Large intestine (tissue), 12 donors: ENCODE results near the gene RFTN1. TPM values are rescaled to one million over a fixed set of nuclear protein-coding genes. Genes with fewer than 3 reads are reported as not detected.

Source experiments
- DNase-seq, 2 donors: peaks; one replicate each; pipeline versions ENCODE4 v3.0.0 to v3.0.0-alpha.2; 2013
- H3K27ac ChIP-seq: one replicate; pipeline ENCODE4 v1.5.1; 2013; ENCODE audit warnings: low read length
- H3K27me3 ChIP-seq: 2 replicates; pipeline ENCODE4 v1.6.1; 2013; ENCODE audit warnings: low read length; ENCODE audit not compliant: control insufficient read depth, insufficient read depth
- H3K36me3 ChIP-seq: 2 replicates; pipeline ENCODE4 v1.6.1; 2013; ENCODE audit warnings: low read length; ENCODE audit not compliant: control insufficient read depth, insufficient read depth
- H3K4me1 ChIP-seq: one replicate; pipeline ENCODE4 v1.6.1; 2013; ENCODE audit warnings: low read length; ENCODE audit not compliant: control insufficient read depth, insufficient read depth
- H3K4me3 ChIP-seq: one replicate; pipeline ENCODE4 v1.5.1; 2013; ENCODE audit warnings: low read length
- H3K9me3 ChIP-seq: one replicate; pipeline ENCODE4 v1.6.1; 2013; ENCODE audit warnings: mild to moderate bottlenecking, low read depth, low read length, moderate library complexity; ENCODE audit not compliant: control insufficient read depth
- WGBS: methylation state at CpG from one replicate; pipeline ENCODE4 v1.1.5; 2013; ENCODE audit warnings: low lambda C conversion rate; ENCODE audit not compliant: insufficient coverage; 5-methylcytosine and 5-hydroxymethylcytosine counted together
- long read RNA-seq, 11 donors: transcript quantifications; one replicate each; lab custom pipeline, GENCODE V29; 2026
- polyA plus RNA-seq: library from polyadenylated mRNA; unstranded; fragments of 120-200 nt; gene quantifications from one replicate; pipeline ENCODE4 v1.2.1, GENCODE V29; 2013

RFTN1 gene
- polyA plus RNA-seq = 15.0 TPM
- long read RNA-seq, donor 1, partial matches to known transcripts = 0 of 2 reads
- long read RNA-seq, donor 1, other reads (novel, unspliced or antisense) = 0 of 2 reads
- long read RNA-seq, donor 2, partial matches to known transcripts = 0 of 3 reads
- long read RNA-seq, donor 2, other reads (novel, unspliced or antisense) = 0 of 3 reads
- long read RNA-seq, donor 3 = 0 reads
- long read RNA-seq, donor 4 = 0 reads
- long read RNA-seq, donor 5, transcript RFTN1-201 (10 exons, 2,982 nt) = major isoform, 5 of 5 reads
- long read RNA-seq, donor 5, partial matches to known transcripts = 0 of 5 reads
- long read RNA-seq, donor 5, other reads (novel, unspliced or antisense) = 0 of 5 reads
- long read RNA-seq, donor 6, partial matches to known transcripts = 0 of 3 reads
- long read RNA-seq, donor 6, other reads (novel, unspliced or antisense) = 0 of 3 reads
- long read RNA-seq, donor 7, partial matches to known transcripts = 0 of 3 reads
- long read RNA-seq, donor 7, other reads (novel, unspliced or antisense) = 0 of 3 reads
- long read RNA-seq, donor 8, partial matches to known transcripts = 0 of 1 reads
- long read RNA-seq, donor 8, other reads (novel, unspliced or antisense) = 0 of 1 reads
- long read RNA-seq, donor 9, partial matches to known transcripts = 0 of 3 reads
- long read RNA-seq, donor 9, other reads (novel, unspliced or antisense) = 0 of 3 reads
- long read RNA-seq, donor 10, partial matches to known transcripts = 6 of 10 reads
- long read RNA-seq, donor 10, other reads (novel, unspliced or antisense) = 0 of 10 reads
- long read RNA-seq, donor 11, partial matches to known transcripts = 0 of 1 reads
- long read RNA-seq, donor 11, other reads (novel, unspliced or antisense) = 0 of 1 reads

DNA sequence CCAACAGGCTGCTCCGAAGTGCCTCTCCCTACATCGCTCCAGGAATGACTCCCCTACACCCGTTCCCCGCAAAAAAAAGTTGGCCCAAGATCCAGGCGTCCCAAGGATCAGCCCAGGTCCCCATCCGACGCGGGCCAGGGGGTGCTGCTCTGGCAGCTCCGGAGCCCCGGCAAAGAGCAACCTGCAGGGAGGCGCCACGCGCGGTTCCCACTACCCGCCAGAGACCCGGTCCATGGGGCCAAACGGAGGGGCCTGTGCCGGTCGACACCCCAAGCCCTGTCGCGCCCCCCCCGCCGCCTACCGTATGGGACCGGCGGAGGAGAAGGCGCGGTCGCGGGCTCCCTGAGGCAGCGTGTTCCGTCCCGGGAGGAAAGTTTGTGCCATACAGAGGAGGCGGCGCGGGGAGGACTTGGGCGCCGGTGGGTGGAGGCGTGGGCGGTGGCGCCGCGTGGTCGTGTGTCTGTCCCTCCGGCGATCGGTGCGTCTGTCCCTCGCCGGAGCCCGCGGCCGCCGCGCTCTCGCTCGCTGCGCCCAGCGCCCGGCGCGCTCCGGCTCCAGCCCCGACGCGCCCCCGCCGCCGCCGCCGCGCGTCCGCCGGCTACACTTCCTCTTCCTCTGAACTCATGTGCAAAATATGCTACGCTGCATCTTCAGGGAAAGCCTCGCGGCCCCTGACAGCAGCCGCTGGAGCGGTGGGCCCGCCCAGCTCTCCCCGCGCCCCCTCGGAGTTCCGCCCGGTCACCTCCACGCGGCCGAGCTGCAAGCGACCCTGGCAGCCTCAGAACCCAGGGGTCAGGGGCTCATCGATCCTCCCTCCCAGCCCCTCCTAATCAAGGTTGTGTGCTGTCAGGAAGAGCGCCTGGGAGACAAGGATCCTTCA is at the start of gene RFTN1:
Gene RFTN1, minus strand, starts transcription at position 559 of the 880 bp plus-strand sequence. CDS start 19,830 bp downstream, outside the sequence.
- DNase-seq = peak in 1 of 2 donors; percentile 48
- no CpG with 5 or more reads among the region's 92 CpGs for WGBS
- Histone ChIP-seq H3K27ac (peak within 1 kb of the TSS; percentile 64), H3K27me3 (peaks cover 38% of the 10 kb centered on the region), H3K9me3 (no peaks in the 10 kb centered on the region), H3K36me3 (no peaks in the 10 kb centered on the region), H3K4me1 (peaks cover 2% of the 10 kb centered on the region), H3K4me3 (peak within 1 kb of the TSS; percentile 65)

DNA sequence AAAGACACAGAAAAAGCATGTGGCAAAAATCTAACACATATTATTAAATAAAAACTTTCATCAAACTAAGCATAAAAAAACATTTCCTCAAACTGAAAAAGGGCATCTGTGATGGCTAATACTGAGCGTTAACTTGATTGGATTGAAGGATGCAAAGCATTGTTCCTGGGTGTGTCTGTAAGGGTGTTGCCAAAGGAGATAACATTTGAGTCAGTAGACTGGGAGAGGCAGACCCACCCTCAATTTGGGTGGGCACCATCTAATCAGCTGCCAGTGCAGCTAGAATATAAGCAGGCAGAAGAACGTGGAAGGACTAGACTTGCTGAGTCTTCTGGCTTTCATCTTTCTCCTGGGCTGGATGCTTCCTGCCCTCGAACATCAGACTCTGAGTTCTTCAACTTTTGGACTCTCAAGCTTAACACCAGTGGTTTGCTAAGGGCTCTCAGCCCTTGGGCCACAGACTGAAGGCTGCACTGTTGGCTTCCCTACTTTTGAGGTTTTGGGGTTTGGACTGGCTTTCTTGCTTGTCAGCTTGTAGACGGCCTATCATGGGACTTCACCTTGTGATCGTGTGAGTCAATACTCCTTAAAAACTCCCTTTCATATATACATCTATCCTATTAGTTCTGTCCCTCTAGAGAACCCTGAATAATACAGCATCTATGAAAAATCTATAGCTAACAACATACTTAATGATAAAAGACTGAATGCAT is 46.3 kb upstream of the RFTN1 start:
- no peaks in the 10 kb centered on the region for H3K36me3 ChIP-seq
- 80% methylated on average over 1 of the region's 5 CpGs for WGBS

DNA sequence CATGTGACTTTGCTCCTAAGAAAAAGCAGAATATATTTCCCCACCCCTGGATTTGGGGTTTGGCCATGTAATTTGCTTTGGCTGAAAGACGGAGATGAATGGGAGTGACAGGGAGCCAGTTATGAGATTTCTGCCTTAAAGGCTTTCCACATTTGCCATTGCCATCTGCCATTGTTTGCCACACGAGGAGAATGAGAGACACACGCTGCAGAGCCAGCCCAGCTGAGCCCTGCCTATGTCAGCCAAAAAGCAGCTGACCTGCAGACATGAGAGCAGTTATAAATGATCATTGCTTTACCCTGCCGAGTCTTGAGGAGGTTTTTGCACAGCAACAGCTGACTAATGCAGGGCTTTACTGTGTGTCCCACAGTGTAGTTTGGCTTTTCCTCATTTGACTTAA is 40.6 kb upstream of the RFTN1 start:
- Histone ChIP-seq H3K4me3 (no peak overlapping the region), H3K4me1 (no peaks in the 10 kb centered on the region), H3K9me3 (no peaks in the 10 kb centered on the region), H3K27ac (no peak overlapping the region), H3K36me3 (no peaks in the 10 kb centered on the region), H3K27me3 (peaks cover 10% of the 10 kb centered on the region)
- WGBS = 83% methylated on average over 1 of the region's 4 CpGs
- no peak for DNase-seq

More for the DNA sequence above, 46.3 kb upstream of the RFTN1 start:
- H3K4me1 ChIP-seq = no peaks in the 10 kb centered on the region
- no peak for DNase-seq
- no peak overlapping the region for H3K27ac ChIP-seq
- no peaks in the 10 kb centered on the region for H3K9me3 ChIP-seq
- H3K27me3 ChIP-seq = no peaks in the 10 kb centered on the region
- no peak overlapping the region for H3K4me3 ChIP-seq

DNA sequence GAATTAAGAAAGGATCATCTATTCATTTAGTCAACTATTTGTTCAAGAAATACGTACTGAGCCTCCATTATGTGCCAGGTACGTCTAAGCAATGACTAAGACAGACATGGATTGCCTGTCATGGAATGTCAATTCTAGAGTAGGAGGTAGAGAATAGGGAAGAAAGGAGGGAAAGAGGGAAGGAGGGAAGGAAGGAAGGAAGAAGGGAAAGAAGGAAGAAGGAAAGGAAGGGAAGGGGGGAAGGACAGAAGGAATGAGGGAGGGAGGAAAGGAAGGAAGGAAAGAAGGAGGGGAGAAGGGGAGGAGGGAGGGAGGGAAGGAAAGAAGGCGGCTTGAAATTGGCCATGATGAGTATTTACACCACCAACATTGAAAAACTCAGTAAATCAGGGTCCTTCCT is 39.3 kb upstream of the RFTN1 start:
- no peak overlapping the region for H3K4me3 ChIP-seq
- H3K27me3 ChIP-seq = peaks cover 10% of the 10 kb centered on the region
- DNase-seq = no peak
- WGBS = 79% methylated on average over 2 of the region's 3 CpGs
- H3K36me3 ChIP-seq = no peaks in the 10 kb centered on the region
- no peaks in the 10 kb centered on the region for H3K9me3 ChIP-seq
- H3K4me1 ChIP-seq = no peaks in the 10 kb centered on the region
- H3K27ac ChIP-seq = no peak overlapping the region

- Histone ChIP-seq H3K27ac (no peak overlapping the region), H3K36me3 (no peaks in the 10 kb centered on the region), H3K4me1 (no peaks in the 10 kb centered on the region), H3K9me3 (no peaks in the 10 kb centered on the region), H3K4me3 (no peak overlapping the region), H3K27me3 (peaks cover 10% of the 10 kb centered on the region)
- no CpG with 5 or more reads among the region's 4 CpGs for whole genome bisulfite sequencing
- DNase-seq = no peak
Observed at GRCh38 chr3:16551342-16551976, 38.0 kb upstream of the RFTN1 start.

DNA sequence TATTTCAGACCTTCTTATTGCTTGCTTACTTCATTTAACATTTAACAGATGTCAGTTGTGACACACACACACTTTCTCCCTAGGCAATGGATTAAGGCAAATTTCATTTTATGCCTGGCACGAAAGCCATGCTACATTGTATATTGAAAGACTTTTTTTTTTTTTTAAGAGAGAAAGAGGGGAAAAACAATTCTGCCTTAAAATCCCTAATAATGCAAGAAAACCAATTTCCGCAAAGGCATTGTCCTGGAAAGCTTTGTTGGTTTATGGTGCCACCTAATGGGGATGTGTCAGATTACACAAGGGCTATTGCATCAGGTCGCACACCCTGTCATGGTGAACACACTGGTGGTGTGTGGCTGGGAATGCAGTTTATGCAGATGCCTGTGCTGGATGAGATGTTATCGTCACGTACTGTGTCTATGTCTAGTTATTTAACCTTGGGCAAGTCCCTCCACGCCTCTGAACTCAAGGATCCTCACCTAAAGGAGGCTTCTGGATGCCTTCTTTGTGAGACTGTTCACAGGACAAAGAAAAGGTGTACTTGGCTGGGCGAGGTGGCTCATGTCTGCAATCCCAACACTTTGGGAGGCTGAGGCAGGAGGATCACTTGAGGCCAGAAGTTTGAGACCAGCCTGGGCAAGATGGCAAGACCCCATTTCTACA is 37.3 kb upstream of the RFTN1 start:
- Histone ChIP-seq H3K4me1 (no peaks in the 10 kb centered on the region), H3K9me3 (no peaks in the 10 kb centered on the region), H3K27ac (no peak overlapping the region), H3K27me3 (peaks cover 10% of the 10 kb centered on the region), H3K4me3 (no peak overlapping the region), H3K36me3 (no peaks in the 10 kb centered on the region)
- peak; percentile 60 for DNase-seq
- 0% methylated on average over 1 of the region's 7 CpGs for WGBS

GRCh38 chr3:16550305-16550675 is 36.8 kb upstream of the RFTN1 start:
- Histone ChIP-seq H3K4me3 (no peak overlapping the region), H3K4me1 (no peaks in the 10 kb centered on the region), H3K27me3 (peaks cover 10% of the 10 kb centered on the region), H3K36me3 (no peaks in the 10 kb centered on the region), H3K9me3 (no peaks in the 10 kb centered on the region), H3K27ac (no peak overlapping the region)
- WGBS = no CpG with 5 or more reads among the region's 4 CpGs
- no peak for DNase-seq

DNA sequence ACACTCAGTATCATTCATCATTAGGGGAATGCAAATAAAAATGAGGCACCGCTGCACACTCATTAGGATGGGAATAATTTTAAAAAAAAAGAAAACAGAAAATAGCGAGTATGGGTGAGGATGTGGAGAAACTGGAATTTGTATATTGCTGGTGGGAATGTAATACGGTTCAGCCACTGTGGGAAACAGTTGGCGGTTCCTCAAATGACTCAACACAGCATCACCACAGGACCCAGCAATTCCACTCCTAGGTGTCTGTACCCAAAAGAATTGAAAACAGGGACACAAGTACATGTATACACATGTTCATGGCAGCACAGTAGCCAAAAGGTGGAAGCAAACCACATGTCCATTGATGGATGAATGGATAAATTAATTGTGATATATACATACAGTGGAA is 35.2 kb upstream of the RFTN1 start:
- H3K4me1 ChIP-seq = no peaks in the 10 kb centered on the region
- H3K27me3 ChIP-seq = peaks cover 7% of the 10 kb centered on the region
- 86% methylated on average over 2 of the region's 4 CpGs for WGBS
- no peaks in the 10 kb centered on the region for H3K36me3 ChIP-seq
- no peak for DNase-seq
- no peak overlapping the region for H3K27ac ChIP-seq
- no peak overlapping the region for H3K4me3 ChIP-seq
- no peaks in the 10 kb centered on the region for H3K9me3 ChIP-seq
